Measurements from ENCODE around the gene USF1.

USF1 gene, protein sequence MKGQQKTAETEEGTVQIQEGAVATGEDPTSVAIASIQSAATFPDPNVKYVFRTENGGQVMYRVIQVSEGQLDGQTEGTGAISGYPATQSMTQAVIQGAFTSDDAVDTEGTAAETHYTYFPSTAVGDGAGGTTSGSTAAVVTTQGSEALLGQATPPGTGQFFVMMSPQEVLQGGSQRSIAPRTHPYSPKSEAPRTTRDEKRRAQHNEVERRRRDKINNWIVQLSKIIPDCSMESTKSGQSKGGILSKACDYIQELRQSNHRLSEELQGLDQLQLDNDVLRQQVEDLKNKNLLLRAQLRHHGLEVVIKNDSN

DNA sequence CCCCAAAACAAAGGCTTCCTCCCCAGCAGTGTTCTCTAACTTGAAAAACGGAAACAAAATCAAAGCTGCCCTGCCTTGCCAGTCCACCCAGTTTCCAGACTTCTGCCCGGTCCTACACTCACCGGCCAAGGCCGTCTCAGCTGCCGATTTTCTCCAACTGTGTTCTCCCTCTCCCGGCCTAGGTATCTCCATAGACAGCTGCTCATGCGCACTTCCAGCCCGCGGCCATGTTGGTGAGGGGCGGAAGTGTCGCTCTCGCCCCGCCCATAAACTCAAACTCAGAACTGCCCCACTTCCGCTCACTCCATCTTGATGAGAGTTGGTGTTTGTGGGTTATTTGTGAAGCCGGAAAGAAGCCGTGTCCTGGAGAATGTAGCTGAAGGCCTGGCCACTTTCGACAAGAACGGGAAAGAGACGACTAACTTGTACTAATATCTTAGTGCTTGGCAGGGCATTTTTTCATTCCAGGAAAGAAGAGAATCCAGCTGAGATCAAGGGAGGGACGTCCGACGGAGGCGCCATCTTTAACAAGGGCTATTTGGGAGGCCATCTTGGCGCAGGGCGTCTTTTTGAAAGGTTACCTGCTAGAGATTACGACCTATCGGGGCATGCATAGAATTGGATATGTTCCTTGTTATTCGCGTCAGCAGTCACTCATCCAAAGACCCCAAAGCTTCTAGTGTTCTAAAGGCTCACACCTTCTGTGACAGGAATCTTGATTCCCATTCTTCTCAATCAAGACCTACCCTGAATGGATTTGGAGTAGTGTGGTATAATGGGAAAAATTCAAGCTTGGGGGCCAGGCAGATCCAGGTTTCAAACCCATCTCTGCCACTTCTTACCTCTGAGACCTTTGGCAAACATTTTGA lies at the start of gene USF1:
Gene USF1 (minus strand): TSS at position 242 of the 869 bp plus-strand sequence. CDS start 2,702 bp downstream, outside the sequence.
- DNase-seq (ENCODE audit: low read depth in 2 of 2), result peak; percentile 82 to 88

DNA sequence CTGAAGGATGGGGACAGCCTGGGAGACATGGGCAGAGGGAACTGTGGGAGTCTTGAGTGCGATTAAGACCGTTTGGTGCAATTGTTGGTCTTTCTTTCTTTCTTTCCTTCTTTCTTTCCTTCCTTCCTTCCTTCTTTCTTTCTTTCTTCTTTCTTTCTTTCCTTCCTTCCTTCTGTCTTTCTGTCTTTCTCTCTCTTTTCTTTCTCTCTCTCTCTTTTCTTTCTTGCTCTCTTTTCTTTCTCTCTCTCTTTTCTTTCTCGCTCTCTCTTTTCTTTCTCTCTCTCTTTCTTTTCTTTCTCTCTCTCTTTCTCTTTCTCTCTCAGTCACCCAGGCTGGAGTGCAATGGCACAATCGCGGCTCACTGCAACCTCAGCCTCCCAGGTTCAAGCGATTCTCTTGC lies 49.5 kb upstream of the USF1 start:
- DNase-seq (ENCODE audit: low read depth in 2 of 2), result no peak

DNA sequence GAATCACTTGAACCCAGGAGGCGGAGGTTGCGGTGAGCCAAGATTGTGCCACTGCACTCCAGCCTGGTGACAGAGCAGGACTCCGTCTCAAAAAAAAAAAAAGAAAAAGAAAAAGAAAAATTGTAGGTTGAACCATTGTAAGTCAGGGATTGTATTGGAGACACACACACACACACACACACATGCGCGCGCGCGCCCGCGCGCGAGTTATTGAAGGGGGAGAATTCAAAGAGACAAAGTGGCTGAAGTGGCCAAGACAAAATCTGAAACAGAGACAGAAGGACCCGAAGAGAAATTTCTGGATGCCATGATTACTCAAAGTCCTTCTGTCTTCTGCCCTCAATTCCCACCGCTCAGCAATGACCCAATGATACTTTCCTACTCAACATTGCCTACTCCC lies 48.7 kb upstream of the USF1 start:
- no peak for DNase-seq (ENCODE audit: low read depth in 2 of 2)

DNA sequence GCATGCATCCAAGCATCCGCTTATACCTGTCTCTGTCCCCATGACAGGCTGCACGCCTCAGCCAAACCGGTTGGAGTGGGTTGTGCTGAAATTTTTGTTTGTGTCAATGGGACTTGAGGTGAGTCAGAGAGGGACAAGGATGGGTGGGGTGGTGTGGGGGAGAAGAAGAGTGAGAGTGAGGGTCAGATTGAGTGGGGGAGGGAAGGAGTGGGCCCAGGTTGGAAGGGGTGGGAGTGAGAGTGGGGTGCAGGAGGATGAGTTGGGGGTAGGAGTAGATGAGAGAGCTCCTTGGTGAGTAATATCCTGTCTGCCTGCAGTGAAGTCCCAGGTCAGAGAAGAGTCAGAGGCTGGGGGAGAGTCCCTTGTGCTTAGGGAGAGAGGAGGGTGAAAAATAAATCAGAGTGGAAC lies 46.8 kb upstream of the USF1 start:
- peak in 1 of 2 experiments; percentile 31 for DNase-seq (ENCODE audit: low read depth in 2 of 2)

DNA sequence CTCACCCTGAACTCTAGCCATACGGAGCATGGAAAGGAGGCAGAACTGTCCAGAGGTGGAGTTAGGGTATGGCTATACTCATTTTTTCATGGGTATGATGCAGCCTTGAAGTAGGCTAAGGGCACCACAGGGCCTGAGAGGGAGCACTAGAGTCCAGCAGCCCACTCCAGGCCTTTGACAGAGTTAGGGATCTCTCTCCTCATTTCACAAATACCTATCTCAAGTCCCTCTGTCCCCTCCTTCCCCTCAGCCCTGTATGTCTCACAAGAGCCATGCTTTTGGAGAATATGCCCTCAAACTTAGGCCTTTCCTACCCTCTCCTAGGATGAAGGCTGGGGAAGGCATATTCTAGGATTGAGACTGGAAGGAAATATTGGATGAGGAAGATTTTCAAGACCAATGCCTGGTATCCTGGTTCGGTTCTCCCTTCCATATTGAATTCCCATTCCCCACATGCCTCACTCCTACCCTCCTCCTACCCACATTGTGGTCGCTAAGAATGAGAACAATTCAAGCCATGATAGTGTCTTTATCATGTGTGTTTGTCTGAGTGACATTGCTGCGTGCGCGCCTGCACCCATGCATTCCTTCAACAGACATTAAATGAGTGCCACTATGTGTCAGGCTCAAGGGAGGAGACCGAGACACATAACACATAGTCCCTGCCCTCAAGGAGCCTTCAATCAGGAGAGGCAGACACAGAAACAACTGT lies 46.2 kb upstream of the USF1 start:
- no peak for DNase-seq (ENCODE audit: low read depth in 2 of 2)

DNA sequence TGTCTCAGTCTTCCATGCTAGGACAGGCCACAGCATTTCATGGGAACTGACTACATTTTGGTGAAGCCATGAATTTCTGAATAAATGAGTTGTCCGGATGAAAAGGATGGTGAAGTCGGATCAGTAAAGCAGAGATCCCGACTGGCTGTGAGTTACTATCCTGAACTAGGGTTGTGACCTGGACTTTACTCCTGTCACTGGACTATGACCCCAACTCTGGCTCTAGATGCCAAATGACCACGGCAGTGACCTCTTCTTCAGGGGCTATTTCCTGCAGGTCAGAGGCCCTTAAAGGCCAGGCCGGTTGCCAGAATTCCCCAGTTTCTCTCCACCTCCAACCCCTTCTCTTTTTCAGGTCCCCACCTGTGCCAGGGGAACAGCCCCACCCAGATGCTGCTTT lies 45.3 kb upstream of the USF1 start:
- no peak for DNase-seq (ENCODE audit: low read depth in 2 of 2)

DNA sequence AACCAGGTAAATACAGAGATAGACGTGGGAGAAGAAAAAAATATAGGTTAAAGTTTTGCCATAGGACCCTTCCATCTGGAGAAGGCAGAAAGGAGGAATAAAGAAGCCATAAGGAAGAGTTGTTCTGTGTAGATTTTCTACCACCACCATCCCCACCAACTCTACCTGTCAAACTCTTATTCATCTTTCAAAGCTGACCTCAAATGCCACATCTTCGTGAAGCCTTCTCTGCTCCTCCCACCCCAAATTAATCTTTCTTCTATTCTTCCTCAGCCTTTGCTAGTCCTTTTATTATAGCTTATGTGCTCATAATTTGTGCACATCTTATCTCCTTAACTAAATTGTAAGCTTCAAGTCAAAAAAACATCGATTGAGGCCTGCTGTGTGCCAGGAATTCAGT lies 44.8 kb upstream of the USF1 start:
- no peak for DNase-seq (ENCODE audit: low read depth in 2 of 2)

DNA sequence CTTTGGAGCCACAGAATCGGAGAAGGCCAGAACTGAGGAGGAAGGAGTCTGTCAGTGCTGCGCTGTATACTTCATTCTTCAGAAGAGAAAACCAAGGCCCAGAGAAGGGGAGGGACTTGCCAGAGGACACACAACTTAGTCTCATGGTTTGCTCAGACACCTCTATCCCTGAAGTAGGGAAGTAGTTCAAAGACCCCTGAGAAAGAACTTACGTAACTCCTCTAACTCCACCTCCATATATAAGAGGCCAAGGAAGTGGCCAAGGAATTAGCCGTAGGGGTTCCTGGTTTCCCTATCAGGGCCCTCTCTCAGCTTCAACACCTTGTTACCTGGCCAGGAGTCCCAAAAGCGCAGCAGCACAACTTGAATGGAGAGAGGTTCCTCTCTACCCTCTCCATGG lies 44.2 kb upstream of the USF1 start:
- no peak for DNase-seq (ENCODE audit: low read depth in 2 of 2)

DNA sequence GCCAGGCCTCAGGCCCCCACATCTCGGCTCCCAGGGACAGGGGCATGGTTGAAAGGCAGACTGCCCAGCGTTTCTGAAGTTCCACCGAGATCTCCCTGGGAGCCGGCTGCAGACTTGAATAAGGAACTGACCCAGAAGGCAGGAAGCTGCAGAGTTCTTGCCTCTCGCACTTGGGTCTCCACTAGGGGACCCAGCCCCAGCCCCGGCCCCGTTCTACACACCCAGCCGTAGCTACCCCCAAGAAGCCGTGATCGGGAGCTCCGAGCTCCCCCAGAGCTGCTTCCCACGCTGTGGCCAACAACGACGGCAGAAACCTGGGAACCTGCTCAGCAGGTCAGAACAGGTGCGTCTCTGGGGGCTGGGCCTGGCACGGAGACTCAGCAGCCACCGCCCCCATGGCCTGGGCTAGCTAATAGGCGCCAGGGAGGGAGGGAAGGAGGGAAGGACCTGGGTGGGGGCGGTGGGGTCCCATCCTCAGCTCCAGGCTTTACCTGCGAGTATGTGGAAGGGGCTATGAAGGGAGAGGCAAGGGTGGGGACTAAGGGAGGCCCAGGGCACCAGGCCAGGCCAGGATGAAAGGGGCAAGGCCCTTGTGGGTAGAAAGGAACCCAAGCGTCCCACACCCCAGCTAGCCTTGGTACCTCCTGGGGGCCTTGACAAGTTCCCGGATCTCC lies 43.6 kb upstream of the USF1 start, which contains the start of gene NECTIN4:
Gene NECTIN4 (minus strand): TSS at position 308 of the 674 bp plus-strand sequence. CDS start 262 bp downstream, at position 46.
- DNase-seq (ENCODE audit: low read depth in 2 of 2), result no peak

DNA sequence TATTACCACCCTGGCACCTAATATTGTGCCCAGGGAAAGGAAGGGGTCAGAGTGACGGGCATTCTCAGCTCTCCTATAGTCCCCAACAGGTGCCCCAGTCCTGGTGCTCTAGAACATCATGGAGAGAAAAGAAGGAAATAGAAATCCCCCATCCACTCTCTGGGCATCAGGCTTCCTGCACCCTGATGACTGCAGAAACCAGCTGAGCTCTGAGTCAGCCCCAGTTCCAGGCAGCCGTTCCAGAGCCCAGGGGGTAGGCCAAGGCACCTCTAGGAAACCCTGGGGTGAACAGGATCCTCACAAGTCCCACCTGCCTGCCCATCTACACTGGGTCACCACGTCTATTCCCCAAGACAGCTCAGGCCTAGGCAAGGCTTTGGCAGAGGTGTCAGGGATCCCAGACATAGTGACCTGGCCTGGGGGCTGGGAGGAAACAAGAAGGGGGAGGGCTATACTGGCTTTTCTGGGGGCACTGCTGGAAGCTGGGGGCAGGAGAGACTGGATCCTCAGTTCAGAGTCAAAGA lies 42.9 kb upstream of the USF1 start:
- DNase-seq (ENCODE audit: low read depth in 2 of 2), result no peak

DNA sequence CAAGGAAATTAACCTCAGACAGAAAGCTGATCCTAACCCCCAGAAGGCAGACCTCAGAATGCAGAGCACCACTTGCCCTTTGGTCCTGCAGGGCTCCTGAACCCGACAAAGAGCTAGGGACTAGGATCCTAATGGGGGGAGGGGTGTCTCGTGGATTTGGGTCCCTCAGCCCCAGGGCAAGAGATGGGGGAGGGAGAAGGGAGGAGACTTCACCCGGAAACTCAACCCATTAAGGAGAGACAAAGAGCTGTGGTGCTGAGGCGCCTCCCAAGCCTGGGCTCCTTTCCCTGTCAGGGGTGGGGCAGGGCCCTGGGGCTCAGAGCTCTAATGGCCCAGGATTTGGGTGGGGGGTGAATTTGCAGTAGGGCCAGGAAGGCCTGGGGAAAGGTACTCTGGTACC lies 40.7 kb upstream of the USF1 start:
- DNase-seq (ENCODE audit: low read depth in 2 of 2), result no peak

DNA sequence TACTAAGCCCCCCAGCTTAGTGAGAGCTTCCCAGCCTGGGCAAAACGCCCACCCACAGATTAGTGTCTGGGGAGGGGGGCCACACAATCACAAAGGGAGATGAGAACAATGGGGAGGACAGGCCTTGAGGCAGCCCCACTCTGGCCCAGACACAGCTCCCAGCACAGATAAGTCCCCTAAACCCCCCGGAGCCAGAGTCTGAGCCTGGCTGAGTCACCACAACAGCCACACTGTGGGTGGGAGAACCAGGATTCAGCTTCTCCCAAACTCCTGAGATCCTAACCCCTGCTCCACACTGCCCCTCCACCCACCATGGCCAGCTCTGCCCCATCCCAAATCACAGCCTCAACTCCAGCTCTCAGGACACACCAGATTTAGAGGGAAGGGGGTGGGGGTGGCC lies 39.4 kb upstream of the USF1 start:
- DNase-seq (ENCODE audit: low read depth in 2 of 2), result no peak

DNA sequence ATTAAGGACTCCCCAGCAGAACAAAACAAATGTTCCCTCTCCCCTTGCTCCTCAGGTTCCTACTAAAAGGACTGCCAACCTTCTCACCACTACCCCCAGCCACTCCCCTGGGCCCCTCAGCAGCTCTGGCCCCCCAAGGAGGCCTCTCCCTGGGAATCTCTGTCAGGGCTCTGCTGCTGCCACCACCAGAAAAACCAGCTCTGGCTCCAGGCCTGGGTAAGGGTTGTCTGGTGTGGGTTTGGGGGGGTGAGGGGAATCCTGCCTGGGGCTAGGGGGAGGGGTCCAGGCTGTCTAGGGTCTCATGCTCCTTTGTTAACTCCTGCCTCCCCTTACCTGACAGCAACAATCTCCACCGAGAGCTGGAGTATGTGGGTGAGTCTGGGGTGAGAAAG lies 38.8 kb upstream of the USF1 start:
- DNase-seq (ENCODE audit: low read depth in 2 of 2), result no peak

DNA sequence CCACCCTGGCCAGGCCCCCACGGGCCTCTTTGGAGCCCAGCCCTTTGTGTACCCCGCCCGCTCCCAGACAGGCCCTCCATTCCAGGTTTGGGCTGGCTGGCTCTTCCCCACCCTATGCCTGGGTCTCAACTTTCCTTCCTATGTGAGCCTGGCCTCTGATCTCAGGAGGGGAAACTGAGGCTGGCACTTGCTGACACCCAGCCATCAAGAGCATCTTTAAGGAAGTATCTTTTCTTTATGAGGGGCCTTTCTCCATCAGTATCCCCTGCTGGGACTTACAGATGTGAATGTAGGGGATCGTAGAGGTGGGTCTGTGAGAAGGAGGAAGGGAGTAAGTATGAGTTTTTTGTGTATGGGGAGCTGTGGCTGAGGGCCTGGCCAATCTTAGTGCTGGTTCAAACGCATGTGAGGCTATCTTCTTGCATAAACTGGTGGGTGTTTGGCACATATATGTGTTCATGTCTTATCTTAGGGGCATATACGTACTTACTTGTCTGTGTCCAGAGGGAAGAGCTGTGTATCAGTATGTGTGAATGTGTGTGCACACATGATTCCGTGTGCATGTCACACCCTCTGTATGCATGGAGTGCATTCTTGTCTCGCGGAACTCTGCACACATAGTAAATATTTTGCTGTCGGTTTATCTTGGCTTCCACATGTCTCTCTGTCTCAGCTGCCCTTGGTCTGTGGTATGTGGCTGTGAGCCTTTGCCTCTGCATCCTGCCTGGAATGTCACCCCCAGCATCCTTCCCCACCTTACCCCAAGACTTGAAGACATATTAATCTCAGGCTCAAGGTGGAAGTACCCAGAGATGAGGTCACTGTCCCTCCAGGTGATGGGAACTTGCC lies 38.2 kb upstream of the USF1 start:
- DNase-seq (ENCODE audit: low read depth in 2 of 2), result no peak

DNA sequence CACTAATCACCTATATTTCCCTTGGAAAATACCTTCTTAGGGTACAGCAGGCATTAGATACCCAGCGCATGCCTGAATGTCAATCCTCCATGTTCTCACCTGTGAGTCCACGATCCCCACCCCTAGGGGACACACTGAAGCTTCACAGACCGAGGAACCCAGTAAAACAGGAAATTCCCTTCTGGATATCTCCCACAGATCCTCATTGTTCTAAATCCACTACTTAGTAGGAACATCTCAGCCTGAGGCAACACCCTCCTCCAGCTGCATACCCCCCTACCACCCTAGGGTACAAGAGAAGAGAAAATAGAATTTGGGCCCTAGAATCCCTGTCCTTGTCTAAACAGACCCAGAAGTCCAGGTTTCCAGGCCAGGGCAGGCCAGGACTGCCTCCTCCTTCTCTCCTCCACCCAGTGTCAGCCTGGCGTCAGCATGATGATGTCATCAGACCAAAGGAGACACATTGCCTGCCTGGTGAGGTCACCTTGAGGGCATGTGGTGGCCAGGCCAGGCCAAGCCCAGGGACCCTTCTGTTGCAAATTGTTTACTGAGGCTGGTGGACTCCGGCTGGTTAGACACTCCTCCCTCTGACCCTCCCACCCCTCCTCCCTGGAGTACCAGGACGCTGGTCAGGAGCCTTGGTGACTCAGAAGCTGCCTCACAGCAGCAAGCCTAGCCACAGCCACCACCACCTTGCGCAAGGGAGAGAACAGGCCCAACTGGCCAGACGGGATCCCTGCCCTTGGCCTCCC lies 37.4 kb upstream of the USF1 start:
- no peak for DNase-seq (ENCODE audit: low read depth in 2 of 2)

DNA sequence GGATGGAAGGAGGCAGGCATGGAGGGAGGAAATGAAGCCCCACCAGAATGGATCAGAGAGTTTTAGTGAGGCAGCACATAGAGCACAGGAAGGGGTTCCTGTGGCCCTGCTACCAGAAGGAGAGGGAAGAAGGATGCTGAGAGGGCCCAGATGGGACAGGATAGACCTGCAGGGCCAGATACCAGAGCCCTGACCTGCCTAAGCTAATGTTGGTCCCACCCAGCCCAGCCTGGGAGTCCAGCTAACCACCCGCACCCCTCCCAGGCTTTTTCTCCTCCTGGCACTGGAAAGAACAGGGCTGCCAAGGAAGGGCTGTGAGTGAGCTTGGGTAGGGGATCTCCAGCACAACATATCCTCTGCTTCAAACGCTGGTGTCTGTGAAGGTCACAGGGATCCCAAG lies 36.7 kb upstream of the USF1 start:
- DNase-seq (ENCODE audit: low read depth in 2 of 2), result no peak

DNA sequence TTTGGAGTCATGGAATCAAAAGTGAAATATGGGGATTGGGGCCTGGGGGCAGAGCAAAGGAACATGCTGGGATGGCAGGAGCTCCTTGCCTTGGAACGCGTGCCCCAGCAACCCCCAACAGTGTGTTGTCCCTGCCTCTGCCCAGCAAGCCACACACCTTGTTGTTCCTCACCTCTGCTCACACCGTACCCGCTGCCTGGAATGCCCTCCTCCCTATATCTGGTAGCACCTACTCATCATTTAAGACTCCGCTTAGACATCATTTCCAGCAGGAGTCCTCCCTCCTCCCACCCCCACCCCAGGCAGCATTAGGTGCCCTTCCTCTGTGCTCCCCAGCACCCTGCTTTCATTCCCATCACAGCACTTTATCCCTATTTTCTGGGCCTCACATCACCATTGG lies 35.7 kb upstream of the USF1 start:
- no peak for DNase-seq (ENCODE audit: low read depth in 2 of 2)

DNA sequence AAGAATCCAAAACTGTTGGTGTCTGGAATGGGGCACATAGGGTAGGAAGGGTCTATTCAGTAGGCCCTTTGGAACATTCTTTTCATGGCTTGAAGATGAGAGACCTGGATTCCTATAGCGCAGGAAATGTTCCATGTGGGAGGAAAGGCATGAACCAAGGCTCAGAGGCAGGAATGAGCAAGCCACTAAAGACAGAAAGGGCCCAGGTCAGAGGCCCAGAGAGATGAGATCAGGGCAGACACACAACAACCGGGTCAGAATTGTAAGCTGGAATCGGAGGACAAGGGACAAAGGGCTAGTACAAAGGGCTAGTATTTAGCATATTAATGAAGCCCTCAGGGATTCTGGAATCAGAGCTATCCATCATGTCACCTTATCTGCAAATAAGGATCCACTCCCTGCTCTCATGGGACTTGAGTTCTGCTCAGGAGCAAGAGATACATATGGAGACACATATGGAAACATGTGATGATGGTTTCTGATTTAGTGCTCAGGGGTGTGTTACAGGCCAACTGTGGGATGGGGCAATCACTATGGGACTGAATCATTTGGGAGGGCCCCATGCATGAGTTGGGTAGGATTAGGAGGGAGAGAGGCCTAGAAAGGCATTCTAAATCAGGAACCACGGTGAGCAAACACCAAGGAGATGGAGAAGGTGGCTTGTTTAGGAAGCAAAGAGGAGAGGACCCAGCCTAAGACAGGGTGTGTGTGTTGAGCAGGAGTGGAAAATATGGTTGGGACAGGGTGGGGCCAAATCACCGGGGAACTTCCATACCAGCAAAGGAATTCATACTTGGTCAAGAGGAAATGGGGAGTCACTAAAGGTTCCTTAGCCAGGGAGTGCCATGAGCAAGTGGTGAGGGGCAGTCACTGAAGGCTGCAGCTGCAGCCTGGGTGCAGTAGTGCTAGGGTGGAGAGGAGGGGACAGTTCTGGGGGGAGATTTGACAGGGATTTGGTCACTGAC lies 34.9 kb upstream of the USF1 start:
- DNase-seq (ENCODE audit: low read depth in 2 of 2), result no peak
